Parathyroid adenoma (tissue), 2 donors: ENCODE data around the gene PRKD1.

Experiments used
- H2AFZ ChIP-seq: fragments of 300-600 bp; sonication (generic); one replicate; pipeline ENCODE4 v1.7.0; 2017; ENCODE audit warnings: antibody characterized with exemption, mild to moderate bottlenecking
- H3K27ac ChIP-seq: fragments of 300-600 bp; sonication (generic); one replicate; pipeline ENCODE4 v1.7.0; 2017
- H3K27me3 ChIP-seq: fragments of 300-600 bp; sonication (generic); one replicate; pipeline ENCODE4 v1.7.0; 2017; ENCODE audit warnings: low read length; ENCODE audit not compliant: control insufficient read depth, insufficient read depth
- H3K36me3 ChIP-seq: fragments of 300-600 bp; sonication (generic); one replicate; pipeline ENCODE4 v1.7.0; 2017; ENCODE audit warnings: low read length; ENCODE audit not compliant: control insufficient read depth, insufficient read depth
- H3K4me1 ChIP-seq: fragments of 300-600 bp; sonication (generic); one replicate; pipeline ENCODE4 v1.7.0; 2017; ENCODE audit warnings: control low read depth
- H3K4me2 ChIP-seq: fragments of 300-600 bp; sonication (generic); one replicate; pipeline ENCODE4 v1.7.0; 2017; ENCODE audit warnings: low read length
- H3K4me3 ChIP-seq: fragments of 300-600 bp; sonication (generic); one replicate; pipeline ENCODE4 v1.7.0; 2017; ENCODE audit warnings: low read depth, low read length
- H3K79me2 ChIP-seq: fragments of 300-600 bp; sonication (generic); one replicate; pipeline ENCODE4 v1.7.0; 2017; ENCODE audit warnings: control low read depth
- H3K9ac ChIP-seq: fragments of 300-600 bp; sonication (generic); one replicate; pipeline ENCODE4 v1.7.0; 2017; ENCODE audit warnings: mild to moderate bottlenecking
- H3K9me3 ChIP-seq: fragments of 300-600 bp; sonication (generic); one replicate; pipeline ENCODE4 v1.7.0; 2017; ENCODE audit warnings: low read length; ENCODE audit not compliant: control insufficient read depth
- CTCF ChIP-seq: fragments of 300-600 bp; sonication (generic); IDR thresholded peaks from one replicate; pipeline ENCODE4 v1.7.0; 2017; ENCODE audit warnings: antibody characterized with exemption, mild to moderate bottlenecking
- donor health status: primary hyperparathyroidism.

PRKD1 gene

GRCh38 chr14:29815016-29815674 is 112.5 kb downstream of the PRKD1 start:
- Histone ChIP-seq H3K79me2 (peaks cover 17% of the 10 kb centered on the region), H3K4me3 (no peak overlapping the region), H2AFZ (no peak overlapping the region)

GRCh38 chr14:29814156-29815015 is 113.3 kb downstream of the PRKD1 start:
- H3K36me3 ChIP-seq: no peaks in the 10 kb centered on the region
- no peaks in the 10 kb centered on the region for H3K9me3 ChIP-seq
- peaks cover 19% of the 10 kb centered on the region for H3K79me2 ChIP-seq
- no peak for TF ChIP-seq CTCF
- no peaks in the 10 kb centered on the region for H3K27me3 ChIP-seq
- no peak overlapping the region for H3K9ac ChIP-seq
- no peak overlapping the region for H2AFZ ChIP-seq
- H3K4me1 ChIP-seq: peaks cover 7% of the 10 kb centered on the region
- H3K4me2 ChIP-seq: no peak overlapping the region
- no peak overlapping the region for H3K27ac ChIP-seq
- H3K4me3 ChIP-seq: no peak overlapping the region

More at GRCh38 chr14:29815016-29815674, 112.5 kb downstream of the PRKD1 start:
- Histone ChIP-seq H3K9me3 (no peaks in the 10 kb centered on the region), H3K27me3 (no peaks in the 10 kb centered on the region), H3K36me3 (no peaks in the 10 kb centered on the region), H3K4me2 (no peak overlapping the region), H3K27ac (no peak overlapping the region), H3K9ac (no peak overlapping the region), H3K4me1 (peaks cover 7% of the 10 kb centered on the region)
- no peak for TF ChIP-seq CTCF

- Histone ChIP-seq H3K79me2 (peaks cover 31% of the 10 kb centered on the region), H3K27me3 (no peaks in the 10 kb centered on the region), H3K4me3 (no peak overlapping the region), H3K9me3 (no peaks in the 10 kb centered on the region), H3K27ac (no peak overlapping the region), H3K9ac (no peak overlapping the region), H2AFZ (no peak overlapping the region), H3K36me3 (no peaks in the 10 kb centered on the region), H3K4me1 (peaks cover 13% of the 10 kb centered on the region), H3K4me2 (no peak overlapping the region)
- TF ChIP-seq CTCF: no peak
These were observed 117.0 kb downstream of the PRKD1 start for GRCh38 chr14:29810682-29811081.

- peaks cover 29% of the 10 kb centered on the region for H3K79me2 ChIP-seq
- no peak overlapping the region for H3K4me2 ChIP-seq
- peaks cover 20% of the 10 kb centered on the region for H3K4me1 ChIP-seq
- H2AFZ ChIP-seq: no peak overlapping the region
- no peak overlapping the region for H3K27ac ChIP-seq
- H3K27me3 ChIP-seq: no peaks in the 10 kb centered on the region
- no peak overlapping the region for H3K4me3 ChIP-seq
- no peak for TF ChIP-seq CTCF
- no peak overlapping the region for H3K9ac ChIP-seq
- no peaks in the 10 kb centered on the region for H3K9me3 ChIP-seq
- no peaks in the 10 kb centered on the region for H3K36me3 ChIP-seq
These were observed 117.6 kb downstream of the PRKD1 start for GRCh38 chr14:29810064-29810463.
